ENCODE results near the gene PEPD.
"Not testable (repeated sequence)": the region's sequence is repeated elsewhere in the genome, so short reads cannot be mapped to it uniquely, and the experiment has no call there.

Gene PEPD

GRCh38 chr19:33521480-33522370 is at the start of gene PEPD:
TSS of gene PEPD (minus strand) at chr19:33521791. CDS start at chr19:33521760, 31 bp downstream.
- DNase-seq: peak; percentile 91

DNA sequence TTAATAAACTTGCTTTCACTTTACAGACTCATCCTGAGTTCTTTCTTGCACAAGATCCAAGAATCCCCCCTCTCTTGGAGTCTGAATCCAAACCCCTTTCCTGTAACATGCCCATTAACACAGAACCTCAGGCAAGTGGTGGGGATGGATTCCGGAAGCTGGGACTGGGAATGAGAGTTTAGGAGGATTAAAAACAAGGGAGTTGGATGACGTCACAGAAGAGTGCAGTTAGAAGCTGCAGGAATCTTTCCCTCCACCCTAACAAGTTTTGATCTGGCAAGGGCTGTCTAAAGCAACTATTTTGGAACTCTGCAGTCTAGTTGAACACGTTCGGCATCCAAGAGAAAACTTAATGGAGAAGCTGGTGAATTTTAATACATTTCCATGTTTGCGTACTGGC is 48.2 kb upstream of the PEPD start:
- no peak for DNase-seq

DNA sequence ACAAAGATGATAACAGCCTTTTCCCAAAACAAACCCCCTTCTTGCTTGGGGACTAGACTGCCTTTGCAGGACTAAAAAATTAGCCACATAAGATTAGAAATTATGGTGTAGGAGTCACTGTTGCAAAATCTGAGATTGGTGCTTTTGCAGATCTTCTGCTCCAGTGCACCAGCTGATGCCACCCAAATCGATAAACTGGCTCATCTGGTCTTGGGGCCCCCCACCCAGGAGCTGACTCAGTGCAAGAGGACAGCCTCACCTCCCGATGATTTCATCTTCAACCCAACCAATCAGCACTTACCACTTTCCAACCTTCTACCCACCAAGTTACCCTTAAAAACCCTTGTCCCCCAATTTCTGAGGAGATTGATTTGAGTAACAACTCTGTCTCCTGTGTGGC is 47.1 kb upstream of the PEPD start:
- DNase-seq: no peak

DNA sequence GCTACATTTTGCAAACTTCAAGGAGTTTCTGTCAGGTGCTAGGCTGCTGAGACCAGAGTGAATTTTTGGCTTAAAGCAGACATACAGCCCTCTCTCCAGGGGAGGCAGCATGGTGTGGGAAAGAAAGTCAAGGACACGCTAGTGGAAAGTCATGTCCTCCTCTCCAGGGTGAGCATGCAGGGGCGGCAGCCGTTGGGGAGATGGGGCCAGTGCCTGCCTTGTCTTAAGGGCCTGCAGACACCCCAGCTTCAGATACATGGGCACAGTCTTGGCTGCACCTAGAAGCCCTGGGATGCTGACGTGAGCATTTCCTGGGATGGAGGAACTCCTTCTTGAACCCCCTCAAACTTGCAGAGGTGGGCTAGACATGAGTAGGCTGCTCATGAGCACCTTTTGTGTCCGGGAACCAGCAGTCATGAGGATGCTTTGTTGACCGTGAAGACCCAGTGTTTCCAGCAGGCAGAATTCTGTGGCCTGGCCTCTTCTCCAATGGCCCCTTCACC is 43.3 kb upstream of the PEPD start:
- no peak for DNase-seq

GRCh38 chr19:33562636-33563035 is 41.0 kb upstream of the PEPD start:
- no peak for DNase-seq

DNA sequence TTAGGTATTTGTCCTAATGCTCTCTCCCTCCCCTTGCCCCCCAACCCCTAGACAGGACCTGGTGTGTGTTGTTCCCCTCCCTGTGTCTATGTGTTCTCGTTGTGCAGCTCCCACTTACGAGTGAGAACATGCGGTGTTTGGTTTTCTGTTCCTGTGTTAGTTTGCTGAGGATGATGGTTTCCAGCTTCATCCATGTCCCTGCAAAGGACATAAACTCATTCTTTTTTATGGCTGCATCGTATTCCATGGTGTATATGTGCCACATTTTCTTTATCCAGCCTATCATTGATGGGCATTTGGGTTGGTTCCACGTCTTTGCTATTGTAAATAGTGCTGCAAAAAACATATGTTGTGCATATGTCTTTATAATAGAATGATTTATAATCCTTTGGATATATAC is 40.1 kb upstream of the PEPD start:
- not testable (repeated sequence) for DNase-seq

DNA sequence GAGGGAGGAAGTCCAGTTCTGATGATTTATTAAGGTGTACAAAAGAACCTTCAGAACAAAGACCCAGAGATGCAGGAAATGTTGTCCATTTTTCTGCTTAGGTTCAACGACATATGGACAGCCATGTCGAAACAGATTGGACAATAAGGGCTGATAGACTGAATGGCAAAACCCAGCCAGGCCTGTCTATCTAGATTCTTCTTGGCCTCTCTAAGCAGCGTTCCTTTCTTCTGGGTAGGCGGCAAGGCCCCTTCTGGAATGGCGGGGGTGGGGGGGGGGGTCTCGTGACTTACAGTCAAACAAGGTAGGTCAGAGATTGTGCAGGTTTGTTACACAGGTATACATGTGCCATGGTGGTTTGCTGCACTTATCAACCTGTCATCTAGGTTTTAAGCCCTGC is 39.7 kb upstream of the PEPD start:
- no peak for DNase-seq

DNA sequence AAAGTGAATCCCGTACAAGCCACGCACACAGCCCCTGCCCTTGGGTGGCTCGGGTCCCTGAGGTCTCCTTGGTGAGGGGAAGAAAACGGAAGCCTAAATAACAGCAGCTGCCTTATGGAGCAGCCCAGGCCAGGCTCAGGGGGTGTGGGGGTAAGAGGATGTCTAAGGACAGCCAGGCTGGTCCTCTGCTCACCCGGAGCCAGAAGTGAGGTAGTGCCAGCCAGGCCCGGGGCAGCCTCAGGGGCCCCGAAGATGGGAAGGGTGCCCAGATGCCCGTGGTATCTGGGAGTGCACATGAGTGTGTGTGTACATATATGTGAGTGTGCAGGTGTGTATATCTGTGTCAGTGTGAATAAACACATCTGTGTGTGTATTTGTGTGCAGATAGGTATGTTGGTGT is 38.4 kb upstream of the PEPD start:
- no peak for DNase-seq

GRCh38 chr19:33558856-33559255 is 37.3 kb upstream of the PEPD start:
- DNase-seq: no peak

DNA sequence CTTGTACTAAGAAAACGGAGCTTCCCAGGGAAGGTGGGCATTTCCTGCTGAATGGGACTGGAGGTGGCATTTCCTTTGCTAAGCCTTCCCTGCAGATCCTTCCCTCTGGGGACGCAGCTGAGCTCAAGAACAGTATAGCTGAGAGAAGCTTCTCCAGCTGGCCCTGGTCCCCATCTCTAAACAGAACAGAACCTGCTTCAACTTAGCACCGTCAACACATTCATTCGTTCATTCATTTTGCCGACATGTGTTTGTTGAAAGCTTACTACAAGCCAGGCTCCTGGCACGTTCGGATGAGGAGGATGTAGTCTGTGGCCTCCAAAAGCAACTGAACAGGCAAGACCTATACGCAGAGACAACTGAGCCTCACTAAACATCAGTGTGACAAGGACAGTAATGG is 36.6 kb upstream of the PEPD start:
- DNase-seq: no peak

- DNase-seq: no peak
Observed at GRCh38 chr19:33557720-33558119, 36.1 kb upstream of the PEPD start.

DNA sequence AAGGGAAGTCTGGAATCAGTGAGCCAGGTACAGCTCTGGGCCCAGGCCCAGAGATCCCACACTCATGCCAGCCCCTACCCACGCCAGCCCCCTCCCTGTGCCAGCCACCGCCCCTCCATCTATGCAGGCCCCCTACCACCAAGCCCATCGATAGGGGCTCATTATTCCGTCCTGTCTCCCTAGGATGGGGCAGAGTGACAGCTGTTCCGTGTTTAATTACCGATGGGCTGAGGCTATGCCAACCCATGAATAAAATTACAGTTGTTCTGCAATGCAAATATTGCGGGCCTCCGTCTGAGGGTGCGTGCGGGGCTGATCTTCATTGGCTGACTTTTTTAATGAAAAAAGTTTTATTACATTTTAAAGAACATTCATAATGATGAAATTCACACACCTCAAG is 35.6 kb upstream of the PEPD start:
- DNase-seq: no peak

- no peak for DNase-seq
Observed at GRCh38 chr19:33556261-33556660, 34.7 kb upstream of the PEPD start.

DNA sequence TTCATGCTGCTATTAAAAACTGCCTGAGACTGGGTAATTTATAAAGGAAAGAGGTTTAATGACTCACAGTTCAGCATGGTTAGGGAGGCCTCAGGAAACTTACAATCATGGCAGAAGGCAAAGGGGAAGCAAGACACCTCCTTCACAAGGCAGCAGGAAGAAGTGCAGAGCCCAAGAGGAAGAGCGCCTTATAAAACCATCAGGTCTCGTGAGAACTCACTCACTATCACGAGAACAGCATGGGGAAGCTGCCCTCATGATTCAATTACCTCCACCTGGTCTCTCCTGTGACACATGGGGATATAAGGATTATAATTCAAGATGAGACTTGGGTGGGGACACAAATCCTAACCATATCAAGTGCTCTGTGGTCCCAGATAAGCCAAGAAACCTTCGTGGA is 34.1 kb upstream of the PEPD start:
- not testable (repeated sequence) for DNase-seq

GRCh38 chr19:33554821-33555220 is 33.2 kb upstream of the PEPD start:
- no peak for DNase-seq

DNA sequence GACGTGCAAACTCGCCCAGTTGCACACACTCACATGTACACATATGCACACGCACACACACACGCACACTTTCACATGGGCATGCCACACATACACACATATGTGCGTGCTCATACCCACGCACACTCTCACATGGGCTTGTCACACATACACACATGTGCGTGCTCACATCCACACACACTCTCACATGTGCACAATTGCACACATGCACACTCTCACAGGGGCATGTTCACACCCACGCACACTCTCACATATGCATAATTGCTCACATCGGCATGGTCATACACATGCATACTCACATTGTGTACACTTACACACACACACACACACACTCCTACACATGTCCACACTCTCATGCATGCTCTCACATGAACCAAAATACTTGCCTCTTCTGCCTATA is 32.8 kb upstream of the PEPD start:
- DNase-seq: no peak

DNA sequence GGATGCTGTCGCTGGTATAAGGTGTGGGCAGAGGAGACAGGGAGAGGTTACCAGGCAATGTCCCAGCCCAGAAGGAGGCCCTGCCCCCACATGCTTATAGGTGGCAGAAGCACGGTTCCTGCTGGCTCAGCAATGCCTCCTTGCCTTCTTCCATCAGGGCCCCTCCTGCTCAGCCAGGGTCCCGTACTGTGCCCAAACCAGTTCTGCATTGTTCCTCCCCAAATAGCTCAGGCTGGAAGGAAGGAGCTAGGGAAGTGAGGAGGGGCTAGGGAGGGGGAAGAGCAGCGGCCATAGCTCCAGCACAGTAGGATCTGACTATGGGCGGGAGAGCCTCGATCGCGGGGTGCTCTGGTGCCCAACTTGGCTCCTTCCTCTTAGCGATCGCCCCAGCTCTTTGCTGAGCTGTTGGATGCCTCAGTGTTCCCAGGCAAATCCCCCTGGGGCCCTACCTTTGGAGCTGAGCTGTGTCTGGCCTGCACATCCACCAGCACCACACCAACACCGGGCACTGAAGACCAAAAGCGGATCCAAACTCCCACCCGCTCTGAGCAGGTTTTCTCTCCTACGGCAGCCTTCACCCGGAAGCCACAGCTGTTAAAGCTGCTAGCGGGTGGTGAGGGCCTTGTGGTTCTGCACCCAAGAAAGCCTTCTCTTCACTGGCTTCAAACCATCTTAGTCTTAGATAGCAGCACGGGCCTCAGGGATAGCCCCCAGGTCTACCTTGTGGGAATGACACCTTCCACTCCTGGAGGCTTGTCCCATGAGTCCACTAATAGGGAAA is 32.1 kb upstream of the PEPD start:
- DNase-seq: no peak

GRCh38 chr19:33552928-33553279 is 31.3 kb upstream of the PEPD start:
- DNase-seq: no peak

- no peak for DNase-seq
Observed at GRCh38 chr19:33552191-33552927, 30.8 kb upstream of the PEPD start.

- DNase-seq: no peak
Observed at GRCh38 chr19:33551676-33552075, 30.1 kb upstream of the PEPD start.

- no peak for DNase-seq
Observed at GRCh38 chr19:33550768-33551167, 29.2 kb upstream of the PEPD start.

DNA sequence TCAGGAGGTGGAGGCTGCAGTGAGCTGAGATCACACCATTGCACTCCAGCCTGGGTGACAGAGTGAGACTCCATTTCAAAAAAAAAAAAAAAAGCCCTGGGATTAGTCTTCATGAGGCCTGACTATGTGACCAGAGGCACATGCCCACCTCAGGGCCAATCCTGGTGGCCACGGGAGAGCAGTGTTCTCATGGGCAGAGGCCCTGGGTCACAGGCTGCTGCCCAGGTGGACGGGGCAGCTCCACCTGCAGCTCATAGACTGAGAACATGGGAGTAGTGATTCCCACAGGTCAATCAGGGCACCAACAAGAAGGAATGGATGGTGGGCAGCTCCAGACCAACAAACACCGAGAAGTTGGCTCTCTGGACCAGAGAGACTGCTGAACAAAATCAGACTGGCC is 26.1 kb upstream of the PEPD start:
- DNase-seq: no peak

DNA sequence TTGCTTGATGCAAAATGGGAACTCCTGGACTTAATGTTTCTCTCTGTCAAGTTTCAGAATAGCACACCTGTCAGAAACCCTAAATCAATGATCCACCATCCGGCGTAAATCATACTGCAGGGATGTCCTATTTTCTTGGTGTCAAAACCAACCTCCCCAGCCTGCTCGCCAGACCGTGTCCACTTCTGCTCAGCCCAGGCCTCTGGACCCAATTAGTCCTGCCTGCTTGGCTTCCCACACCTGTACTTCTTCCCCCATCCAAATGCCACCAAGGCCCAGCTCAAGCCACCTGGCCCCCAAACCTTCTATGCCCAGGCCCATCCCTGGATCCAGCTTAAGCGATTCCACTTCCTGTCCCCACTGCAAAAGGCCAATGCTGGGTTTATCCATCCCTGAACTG is 25.1 kb upstream of the PEPD start:
- no peak for DNase-seq

Measured in activated CD8-positive, alpha-beta memory T cell treated with anti-CD3 and anti-CD28 coated beads, Interleukin-2, amount 50 U/mL, for 48 hours (primary cell).